MCF 10A (cell line): ENCODE data around the gene SPDYE4. TPM values are rescaled to one million over a fixed set of nuclear protein-coding genes. Genes with fewer than 3 reads are reported as not detected.

Experiments
- BruUV-seq: library from RNA; stranded (reverse); fragments of 400-500 nt; replicated peaks from 2 replicates; lab custom pipeline; 2021; lab: Mats Ljungman, UMichigan
- CTCF ChIA-PET: fragments of 300-600 bp; sonication (Branson Sonifier 250); formaldehyde crosslinking; extraction: SDS; loops from one replicate; lab custom pipeline; 2021; ENCODE audit warnings: antibody characterized with exemption, inconsistent platforms; lab: Yijun Ruan, JAX
- POLR2A ChIA-PET: fragments of 300-600, 350-650 bp; sonication (Branson Sonifier 250); formaldehyde crosslinking; extraction: SDS; loops from one replicate; lab custom pipeline; 2020; ENCODE audit warnings: antibody characterized with exemption, inconsistent platforms; lab: Yijun Ruan, JAX
- DNase-seq: peaks from one replicate; pipeline ENCODE4 v3.0.0-alpha.2; 2018; ENCODE audit not compliant: unreplicated experiment
- H3K27ac Mint-ChIP-seq: one replicate; pipeline ENCODE4 v1.8.0; 2022; ENCODE audit warnings: mild to moderate bottlenecking, low read depth, mixed read lengths; ENCODE audit not compliant: unreplicated experiment
- H3K27me3 Mint-ChIP-seq: one replicate; pipeline ENCODE4 v1.8.0; 2022; ENCODE audit warnings: mixed read lengths; ENCODE audit not compliant: insufficient read depth, unreplicated experiment
- H3K36me3 Mint-ChIP-seq: one replicate; pipeline ENCODE4 v1.8.0; 2022; ENCODE audit warnings: mild to moderate bottlenecking, moderate library complexity, mixed read lengths; ENCODE audit not compliant: insufficient read depth, unreplicated experiment
- H3K4me1 Mint-ChIP-seq: one replicate; pipeline ENCODE4 v1.8.0; 2022; ENCODE audit warnings: mixed read lengths; ENCODE audit not compliant: insufficient read depth, unreplicated experiment
- H3K4me3 Mint-ChIP-seq: one replicate; pipeline ENCODE4 v1.8.0; 2022; ENCODE audit warnings: mild to moderate bottlenecking, moderate library complexity, mixed read lengths; ENCODE audit not compliant: unreplicated experiment
- H3K9me3 Mint-ChIP-seq: one replicate; pipeline ENCODE4 v1.8.0; 2022; ENCODE audit warnings: mixed read lengths; ENCODE audit not compliant: unreplicated experiment
- CTCF ChIP-seq: fragments of 200-600 bp; IDR thresholded peaks from one replicate; pipeline ENCODE4 v1.8.0; 2022; ENCODE audit warnings: antibody characterized with exemption, mild to moderate bottlenecking; ENCODE audit not compliant: unreplicated experiment
- intact Hi-C: fragments of 100-400 bp; cut with micrococcal nuclease; formaldehyde crosslinking; loops from 2 replicates; pipeline ENCODE4 v1.14.1; 2022
- total RNA-seq: library from RNA; stranded (reverse); gene quantifications from 2 replicates; pipeline ENCODE4 v1.2.3, GENCODE V29; 2022

SPDYE4 gene
- total RNA-seq, 1 experiment from 2014 or later: not detected

- H3K4me3 Mint-ChIP-seq: no peak overlapping the region
- intact Hi-C loops: loop anchor here (10.0 kb wide), 1 partner anchor 85 kb away; the partner anchor contains the start of gene MYH10
- no peak for DNase-seq
- no peak for TF ChIP-seq CTCF
- H3K27ac Mint-ChIP-seq: no peak overlapping the region
- ChIA-PET POLR2A (no interaction called here), CTCF (no interaction called here)
- no TSS peak for BruUV-seq
- no peaks in the 10 kb centered on the region for H3K27me3 Mint-ChIP-seq
- no peaks in the 10 kb centered on the region for H3K36me3 Mint-ChIP-seq
- H3K4me1 Mint-ChIP-seq: no peaks in the 10 kb centered on the region
- H3K9me3 Mint-ChIP-seq: no peaks in the 10 kb centered on the region
Observed at GRCh38 chr17:8719291-8720246, 38.8 kb downstream of the SPDYE4 start.

GRCh38 chr17:8718001-8718563 lies 40.3 kb downstream of the SPDYE4 start:
- ChIA-PET CTCF (interaction anchor here (0.6 kb wide), 2 partner anchors 728 to 1699 kb away, joined by 3 read pairs; no protein-coding TSS in a partner anchor), POLR2A (no interaction called here)
- no peak for DNase-seq
- Mint-ChIP-seq H3K4me3 (no peak overlapping the region), H3K27ac (no peak overlapping the region), H3K9me3 (no peaks in the 10 kb centered on the region), H3K27me3 (no peaks in the 10 kb centered on the region), H3K4me1 (no peaks in the 10 kb centered on the region), H3K36me3 (no peaks in the 10 kb centered on the region)
- TF ChIP-seq CTCF: no peak
- intact Hi-C loops: no loop called here
- no TSS peak for BruUV-seq

GRCh38 chr17:8713878-8714277 lies 44.5 kb downstream of the SPDYE4 start:
- intact Hi-C loops: no loop called here
- ChIA-PET POLR2A (interaction anchor here (0.7 to 0.9 kb wide), 2 partner anchors 10 to 456 kb away, joined by 3 read pairs; no protein-coding TSS in a partner anchor), CTCF (no interaction called here)
- no peaks in the 10 kb centered on the region for H3K36me3 Mint-ChIP-seq
- no peaks in the 10 kb centered on the region for H3K4me1 Mint-ChIP-seq
- no TSS peak for BruUV-seq
- H3K27ac Mint-ChIP-seq: no peak overlapping the region
- H3K4me3 Mint-ChIP-seq: no peak overlapping the region
- TF ChIP-seq CTCF: no peak
- H3K27me3 Mint-ChIP-seq: no peaks in the 10 kb centered on the region
- DNase-seq: no peak
- H3K9me3 Mint-ChIP-seq: no peaks in the 10 kb centered on the region

- Mint-ChIP-seq H3K27ac (no peak overlapping the region), H3K27me3 (no peaks in the 10 kb centered on the region), H3K4me1 (no peaks in the 10 kb centered on the region), H3K4me3 (no peak overlapping the region), H3K36me3 (no peaks in the 10 kb centered on the region), H3K9me3 (no peaks in the 10 kb centered on the region)
- no peak for DNase-seq
- ChIA-PET POLR2A (interaction anchor here (0.9 kb wide), 1 partner anchor 10 kb away, joined by 3 read pairs; no protein-coding TSS in a partner anchor), CTCF (no interaction called here)
- TF ChIP-seq CTCF: no peak
- intact Hi-C loops: no loop called here
- BruUV-seq: no TSS peak
Observed at GRCh38 chr17:8713315-8713714, 45.0 kb downstream of the SPDYE4 start.
